Stimulated activated CD8-positive, alpha-beta memory T cell treated with anti-CD3 and anti-CD28 coated beads, Interleukin-4, amount 100 ng/mL, for 24 hours (primary cell): ENCODE measurements around the gene LRRC8D.

Experiments
- DNase-seq: peaks from one replicate; pipeline ENCODE4 v3.0.0-alpha.2; 2020; ENCODE audit warnings: low read depth

The LRRC8D gene

GRCh38 chr1:89941110-89941766 is 120.4 kb downstream of the LRRC8D start:
- DNase-seq = no peak

- no peak for DNase-seq
Observed at GRCh38 chr1:89942014-89942413, 121.2 kb downstream of the LRRC8D start.

- DNase-seq = no peak
Observed at GRCh38 chr1:89942825-89943658, 122.2 kb downstream of the LRRC8D start.

- no peak for DNase-seq
Observed at GRCh38 chr1:89943846-89944781, 123.3 kb downstream of the LRRC8D start.

- DNase-seq = no peak
Observed at GRCh38 chr1:89945852-89946476, 125.1 kb downstream of the LRRC8D start.

GRCh38 chr1:89946532-89946931 is 125.7 kb downstream of the LRRC8D start:
- DNase-seq = no peak

GRCh38 chr1:89948722-89949345 is 128.0 kb downstream of the LRRC8D start:
- DNase-seq = no peak

- no peak for DNase-seq
Observed at GRCh38 chr1:89949991-89950624, 129.3 kb downstream of the LRRC8D start.

- no peak for DNase-seq
Observed at GRCh38 chr1:89950703-89951102, 129.9 kb downstream of the LRRC8D start.

GRCh38 chr1:89951766-89952604 is 131.2 kb downstream of the LRRC8D start:
- DNase-seq = no peak

GRCh38 chr1:89952605-89953130 is 131.8 kb downstream of the LRRC8D start:
- no peak for DNase-seq

GRCh38 chr1:89953131-89953626 is 132.3 kb downstream of the LRRC8D start:
- DNase-seq = no peak

GRCh38 chr1:89953929-89954328 is 133.1 kb downstream of the LRRC8D start:
- no peak for DNase-seq

GRCh38 chr1:89954401-89954800 is 133.6 kb downstream of the LRRC8D start:
- no peak for DNase-seq

GRCh38 chr1:89955311-89956205 is 134.7 kb downstream of the LRRC8D start:
- DNase-seq = no peak

- no peak for DNase-seq
Observed at GRCh38 chr1:89957107-89957506, 136.3 kb downstream of the LRRC8D start.

- DNase-seq = no peak
Observed at GRCh38 chr1:89958851-89959654, 138.2 kb downstream of the LRRC8D start.

- DNase-seq = no peak
Observed at GRCh38 chr1:89959719-89960118, 138.9 kb downstream of the LRRC8D start.
